IPS-15b (cell line): ENCODE results near the gene PDE11A.

Experiments used
- H3K27me3 ChIP-seq: one replicate; pipeline ENCODE4 v1.6.1; 2013; ENCODE audit warnings: low read length; ENCODE audit not compliant: control insufficient read depth, insufficient read depth
- H3K36me3 ChIP-seq: one replicate; pipeline ENCODE4 v1.6.1; 2013; ENCODE audit warnings: low read length; ENCODE audit not compliant: control insufficient read depth, insufficient read depth
- H3K4me1 ChIP-seq: one replicate; pipeline ENCODE4 v1.6.1; 2013; ENCODE audit warnings: mild to moderate bottlenecking, low read length; ENCODE audit not compliant: control insufficient read depth, insufficient read depth
- H3K4me3 ChIP-seq: one replicate; pipeline ENCODE4 v1.5.1; 2013; ENCODE audit warnings: low read depth, low read length
- H3K9ac ChIP-seq: one replicate; pipeline ENCODE4 v1.6.1; 2013; ENCODE audit warnings: low read depth, mild to moderate bottlenecking, low read length
- H3K9me3 ChIP-seq: one replicate; pipeline ENCODE4 v1.6.1; 2013; ENCODE audit warnings: mild to moderate bottlenecking, low read length; ENCODE audit not compliant: control insufficient read depth, insufficient read depth

The PDE11A gene

DNA sequence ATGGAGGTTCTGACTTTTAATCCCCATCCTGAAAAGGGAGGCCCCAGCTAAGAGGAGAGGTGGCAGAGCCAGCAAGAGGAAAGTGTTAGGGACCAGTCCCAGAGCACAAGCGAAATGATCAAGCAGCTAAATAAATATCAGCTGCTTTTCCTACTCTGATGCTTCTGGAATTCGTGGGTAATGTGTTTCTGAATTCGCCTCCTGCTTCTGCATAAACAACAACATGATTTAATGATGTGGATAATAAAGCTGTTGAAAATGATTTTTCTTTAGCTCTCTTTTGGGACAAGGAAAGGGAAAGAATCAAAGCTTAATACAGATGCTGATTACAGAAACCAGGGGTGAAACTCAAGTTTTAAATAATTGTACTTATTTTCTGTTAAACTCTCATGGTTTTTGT, 329.7 kb downstream of the PDE11A start:
- H3K36me3 ChIP-seq, result no peaks in the 10 kb centered on the region
- H3K4me1 ChIP-seq, result no peaks in the 10 kb centered on the region
- no peak overlapping the region for H3K9ac ChIP-seq
- H3K4me3 ChIP-seq, result no peak overlapping the region
- peaks cover 82% of the 10 kb centered on the region for H3K27me3 ChIP-seq
- no peaks in the 10 kb centered on the region for H3K9me3 ChIP-seq

DNA sequence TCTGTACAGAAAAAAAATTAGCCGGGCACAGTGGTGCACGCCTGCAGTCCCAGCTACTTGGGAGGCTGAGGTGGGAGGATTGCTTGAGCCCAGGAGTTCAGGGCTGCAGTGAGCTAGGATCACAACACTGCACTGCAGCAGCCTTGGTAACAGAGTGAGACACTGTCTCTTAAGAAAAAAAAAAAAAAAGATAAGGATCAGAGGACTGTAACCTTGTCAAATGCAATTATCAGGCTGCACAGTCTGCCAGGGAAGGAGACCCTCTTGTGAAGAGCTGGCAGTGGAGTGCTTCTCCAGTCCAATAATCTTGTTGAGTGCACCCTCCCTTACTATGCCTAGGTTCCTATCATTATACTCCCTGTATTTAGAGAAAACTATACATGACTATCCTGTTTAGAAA, 330.7 kb downstream of the PDE11A start:
- Histone ChIP-seq H3K36me3 (no peaks in the 10 kb centered on the region), H3K9me3 (no peaks in the 10 kb centered on the region), H3K9ac (no peak overlapping the region), H3K4me3 (no peak overlapping the region), H3K4me1 (no peaks in the 10 kb centered on the region), H3K27me3 (peaks cover 80% of the 10 kb centered on the region)

DNA sequence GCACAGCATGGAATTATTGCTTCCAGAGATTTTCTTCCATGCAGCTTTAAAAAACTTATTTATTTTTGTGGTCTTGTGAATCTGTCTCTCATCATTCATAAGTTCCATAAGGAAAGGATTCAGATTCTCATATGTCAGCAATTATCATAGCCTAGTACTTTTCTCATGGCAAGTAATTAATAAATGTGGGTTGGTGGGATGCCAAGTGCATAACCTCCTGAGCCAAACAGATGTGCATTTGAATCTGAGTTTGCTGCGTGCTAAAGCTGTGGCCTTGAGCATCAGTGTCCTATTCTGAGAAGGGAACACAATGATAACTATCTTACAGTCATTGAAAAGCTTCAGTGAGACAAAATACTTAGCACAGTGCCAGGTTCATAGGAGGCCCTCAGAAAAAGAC, 331.9 kb downstream of the PDE11A start:
- Histone ChIP-seq H3K27me3 (peaks cover 84% of the 10 kb centered on the region), H3K4me1 (no peaks in the 10 kb centered on the region), H3K4me3 (no peak overlapping the region), H3K9ac (no peak overlapping the region), H3K36me3 (no peaks in the 10 kb centered on the region), H3K9me3 (no peaks in the 10 kb centered on the region)

DNA sequence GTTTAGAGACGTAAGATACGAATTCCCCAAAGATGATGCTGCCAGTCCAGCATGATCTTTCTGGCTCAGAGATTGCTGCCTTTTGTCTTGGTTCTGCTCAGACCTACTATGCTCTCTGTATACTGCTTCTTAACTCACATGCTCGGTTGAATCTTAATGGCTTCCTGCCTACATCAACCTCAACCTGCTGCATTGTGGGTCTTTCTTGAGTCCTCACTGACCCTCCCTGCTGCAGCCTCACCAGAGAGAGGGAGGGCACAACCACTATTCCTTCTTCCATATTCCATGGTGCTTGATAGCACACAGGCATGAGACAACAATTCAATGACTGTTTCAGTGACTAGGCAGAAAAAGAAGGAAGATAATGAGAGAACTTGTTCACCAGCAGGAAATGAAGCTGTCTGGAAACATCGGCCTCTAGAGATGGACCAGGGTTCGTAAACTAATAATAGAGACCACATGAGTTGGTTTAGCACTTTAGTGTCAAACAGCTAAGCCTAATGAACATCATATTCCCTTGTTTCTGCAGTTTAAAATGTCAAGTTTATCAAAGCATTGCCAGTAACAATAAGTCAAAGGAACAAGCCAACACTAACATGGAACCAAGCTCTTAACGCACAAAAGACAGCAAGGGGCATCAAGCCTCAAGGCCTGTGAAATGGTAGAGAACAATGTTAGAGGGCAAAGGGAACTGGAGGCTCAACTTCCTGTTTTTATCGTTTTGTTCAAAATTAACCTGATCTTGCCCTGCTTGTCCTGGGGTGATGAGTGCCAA, 333.9 kb downstream of the PDE11A start:
- Histone ChIP-seq H3K9ac (no peak overlapping the region), H3K4me1 (no peaks in the 10 kb centered on the region)

DNA sequence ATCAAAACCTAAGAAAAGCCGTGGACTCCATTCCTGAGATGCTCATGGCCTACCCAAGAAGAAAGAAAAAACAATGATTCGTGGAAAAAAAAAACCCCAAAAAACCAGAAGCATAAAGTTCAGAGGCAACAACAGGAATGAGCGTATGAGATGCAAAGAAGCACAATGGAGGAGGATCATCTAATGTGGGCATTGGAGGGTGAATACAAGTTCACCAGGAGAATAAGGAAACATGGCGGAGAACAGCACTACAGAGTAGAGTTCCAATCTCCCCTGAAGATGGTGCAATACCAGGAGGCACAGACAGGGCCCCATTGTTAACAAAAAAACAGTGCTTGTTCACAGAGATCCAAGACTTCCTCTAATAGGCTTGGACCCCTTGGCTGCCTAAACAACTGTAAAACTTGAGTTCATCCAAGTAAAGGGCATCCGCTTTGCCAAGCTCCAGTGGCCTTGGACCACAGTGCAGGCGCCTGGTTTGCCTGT, 337.2 kb downstream of the PDE11A start:
- Histone ChIP-seq H3K4me1 (peaks cover 6% of the 10 kb centered on the region), H3K27me3 (peaks cover 90% of the 10 kb centered on the region), H3K4me3 (no peak overlapping the region), H3K9ac (no peak overlapping the region), H3K36me3 (no peaks in the 10 kb centered on the region), H3K9me3 (no peaks in the 10 kb centered on the region)

More for the DNA sequence above, 333.9 kb downstream of the PDE11A start:
- peaks cover 89% of the 10 kb centered on the region for H3K27me3 ChIP-seq
- no peaks in the 10 kb centered on the region for H3K9me3 ChIP-seq
- H3K4me3 ChIP-seq, result no peak overlapping the region
- no peaks in the 10 kb centered on the region for H3K36me3 ChIP-seq

DNA sequence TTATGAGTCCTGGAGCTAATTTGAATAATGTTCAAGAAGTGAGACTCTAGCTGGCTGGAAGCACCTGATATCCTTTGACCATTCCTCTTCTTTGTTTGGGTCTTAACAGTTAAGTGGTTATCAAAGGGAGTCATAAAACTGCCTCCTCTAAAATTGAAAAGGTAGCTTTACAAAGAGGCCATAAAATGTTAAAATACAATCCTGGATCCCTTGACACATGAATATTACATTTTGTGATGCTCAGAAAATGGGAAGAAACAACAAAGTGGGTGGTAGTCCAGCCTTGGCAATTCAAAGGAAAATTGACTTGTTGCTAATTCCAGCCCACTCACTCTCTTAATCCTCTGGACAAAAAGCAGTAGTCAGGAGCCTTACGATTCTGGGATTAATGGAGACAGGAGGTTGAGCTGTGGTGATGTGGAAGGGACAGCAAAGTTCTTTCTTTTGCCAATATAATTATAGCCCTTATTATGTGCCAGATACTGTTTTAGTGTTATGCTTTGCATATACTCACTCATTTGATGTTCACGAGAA, 339.2 kb downstream of the PDE11A start:
- Histone ChIP-seq H3K27me3 (peaks cover 91% of the 10 kb centered on the region), H3K9me3 (no peaks in the 10 kb centered on the region), H3K4me3 (no peak overlapping the region), H3K9ac (no peak overlapping the region), H3K36me3 (no peaks in the 10 kb centered on the region), H3K4me1 (peaks cover 6% of the 10 kb centered on the region)

DNA sequence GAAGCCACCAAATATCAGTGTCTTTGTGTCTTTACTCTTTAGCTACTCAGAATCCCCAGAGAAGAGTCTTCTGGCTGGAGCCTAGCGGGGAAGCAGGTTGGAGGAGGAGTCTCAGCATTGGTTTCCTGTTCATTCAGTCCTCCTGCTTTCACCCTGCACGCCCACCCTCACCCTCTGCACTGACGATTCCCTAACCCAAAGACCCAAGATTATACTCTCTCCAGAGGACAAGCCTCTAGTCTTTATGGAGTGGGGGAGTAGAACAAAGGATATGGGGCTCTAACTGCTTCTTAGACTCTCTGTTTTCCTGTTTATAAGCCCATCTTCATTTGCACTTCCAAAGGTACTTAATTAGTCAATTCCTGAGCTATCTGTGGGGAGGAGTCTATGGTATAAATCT, 341.2 kb downstream of the PDE11A start:
- Histone ChIP-seq H3K4me3 (no peak overlapping the region), H3K9me3 (no peaks in the 10 kb centered on the region), H3K36me3 (no peaks in the 10 kb centered on the region), H3K9ac (no peak overlapping the region), H3K27me3 (peaks cover 96% of the 10 kb centered on the region), H3K4me1 (peaks cover 6% of the 10 kb centered on the region)

DNA sequence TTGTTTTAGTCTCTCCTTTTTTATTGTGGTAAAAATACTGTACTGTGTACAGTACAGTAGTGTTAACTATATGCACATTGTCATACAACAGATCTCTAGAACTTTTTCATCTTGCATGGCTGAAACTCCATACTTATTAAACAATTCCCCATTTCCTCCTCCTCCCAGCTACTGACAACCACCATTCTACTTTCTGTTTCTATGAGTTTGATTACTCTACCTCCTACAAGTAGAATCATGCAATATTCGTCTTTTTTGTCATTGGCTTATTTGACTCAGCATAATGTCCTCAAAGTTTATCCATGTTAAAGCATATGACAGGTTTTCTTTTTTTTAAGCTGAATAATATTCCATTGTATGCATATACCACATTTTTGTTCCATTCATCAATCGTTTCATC, 341.8 kb downstream of the PDE11A start:
- Histone ChIP-seq H3K4me1 (peaks cover 6% of the 10 kb centered on the region), H3K4me3 (no peak overlapping the region), H3K36me3 (no peaks in the 10 kb centered on the region), H3K9me3 (no peaks in the 10 kb centered on the region), H3K9ac (no peak overlapping the region), H3K27me3 (peaks cover 98% of the 10 kb centered on the region)

DNA sequence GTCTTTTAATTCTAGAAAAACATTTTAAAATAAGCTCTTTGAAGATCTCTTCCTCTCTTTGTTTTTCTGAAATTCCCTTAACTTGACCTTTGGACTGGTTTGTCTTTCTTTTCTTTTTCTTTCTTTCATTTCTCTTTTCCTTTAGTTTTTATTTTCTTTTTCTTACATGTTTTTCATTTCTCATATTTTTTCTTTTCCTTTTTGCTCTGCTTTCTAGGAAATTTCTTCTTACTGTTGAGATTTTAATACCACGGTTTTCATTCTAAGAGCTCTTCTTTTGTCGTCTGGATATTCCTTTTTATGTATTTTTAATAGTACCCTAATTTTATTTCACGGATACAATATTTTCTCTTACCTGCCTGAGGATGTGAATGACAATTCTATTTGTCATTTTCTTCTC, 342.2 kb downstream of the PDE11A start:
- no peak overlapping the region for H3K9ac ChIP-seq
- no peaks in the 10 kb centered on the region for H3K9me3 ChIP-seq
- H3K4me3 ChIP-seq, result no peak overlapping the region
- H3K4me1 ChIP-seq, result peaks cover 6% of the 10 kb centered on the region
- H3K36me3 ChIP-seq, result no peaks in the 10 kb centered on the region
- peaks cover 94% of the 10 kb centered on the region for H3K27me3 ChIP-seq

DNA sequence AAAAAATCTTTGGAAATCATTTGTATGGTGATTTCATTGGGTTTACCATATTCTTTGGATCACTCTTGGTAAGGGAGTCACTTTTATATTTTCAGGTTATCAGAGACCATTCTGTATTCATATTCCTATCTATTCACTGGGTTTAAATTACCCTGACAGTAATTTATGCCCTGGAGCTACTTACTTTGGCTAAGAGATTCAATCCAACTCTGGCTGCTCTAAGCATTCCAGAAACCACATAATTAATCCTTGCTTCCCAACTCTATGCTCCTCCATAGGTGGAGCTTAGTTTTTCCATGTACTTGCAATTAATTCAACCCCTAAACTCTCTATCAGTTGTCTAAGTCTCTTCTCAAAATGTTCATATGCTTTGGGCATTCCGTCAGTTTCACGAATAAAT, 343.7 kb downstream of the PDE11A start:
- H3K9me3 ChIP-seq, result no peaks in the 10 kb centered on the region
- peaks cover 8% of the 10 kb centered on the region for H3K4me1 ChIP-seq
- no peak overlapping the region for H3K9ac ChIP-seq
- no peak overlapping the region for H3K4me3 ChIP-seq
- H3K36me3 ChIP-seq, result no peaks in the 10 kb centered on the region
- H3K27me3 ChIP-seq, result peaks cover 80% of the 10 kb centered on the region

DNA sequence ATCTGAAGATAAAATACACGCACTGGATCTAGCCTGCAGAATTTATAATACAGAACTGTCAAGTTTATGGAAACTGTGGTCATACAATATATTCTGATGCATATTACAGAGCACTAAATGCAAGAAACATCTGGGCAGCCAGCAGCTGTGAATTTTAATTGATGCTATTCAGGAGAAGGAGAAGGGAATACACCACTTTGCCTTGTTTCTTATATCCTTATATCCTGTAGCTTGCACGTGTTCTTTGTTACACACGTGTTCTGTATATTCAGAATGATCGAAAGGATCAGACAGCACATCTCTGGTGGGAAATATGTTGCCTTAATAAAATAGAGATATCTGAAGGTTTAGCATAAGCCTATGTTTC, 344.2 kb downstream of the PDE11A start:
- peaks cover 74% of the 10 kb centered on the region for H3K27me3 ChIP-seq
- no peak overlapping the region for H3K4me3 ChIP-seq
- peaks cover 8% of the 10 kb centered on the region for H3K4me1 ChIP-seq
- no peak overlapping the region for H3K9ac ChIP-seq
- H3K9me3 ChIP-seq, result no peaks in the 10 kb centered on the region
- no peaks in the 10 kb centered on the region for H3K36me3 ChIP-seq
